Motor neuron (in vitro differentiated cells): Measurements from ENCODE around the gene CFAP52. TPM values are rescaled to one million over a fixed set of nuclear protein-coding genes. Genes with fewer than 3 reads are reported as not detected.

Experiments used
- total RNA-seq, 8 experiments: library from RNA; unstranded; fragments of 300-600 nt; gene quantifications; 2 replicates each; pipeline versions ENCODE4 v1.2.3 to v1.2.4, GENCODE V29; 2022

CFAP52 gene
- total RNA-seq, 8 experiments from 2014 or later: 0.15 to 62.3 (median 0.71) TPM

Other genes with a start within 250 kb of the CFAP52 start
- gene STX8, start 822 bp upstream of the CFAP52 start, total RNA-seq: 10 to 100 TPM; 44.1 to 98.1 (median 63.8) TPM
- gene USP43, start 68.9 kb downstream of the CFAP52 start, total RNA-seq: 1 to 10 TPM in 3 of 8 experiments, under 1 TPM in 4, not detected in 1; 0.49 to 3.6 (median 0.90) TPM
- gene DHRS7C, start 214.9 kb downstream of the CFAP52 start, total RNA-seq: not detected
- not detected for gene GSG1L2, start 245.4 kb downstream of the CFAP52 start, total RNA-seq
- under 1 TPM in 6 of 8 experiments, not detected in 2; 0.09 to 0.52 (median 0.14) TPM for gene GLP2R, start 249.3 kb downstream of the CFAP52 start, total RNA-seq